ENCODE results near the gene ANTXR2.

The ANTXR2 gene

DNA sequence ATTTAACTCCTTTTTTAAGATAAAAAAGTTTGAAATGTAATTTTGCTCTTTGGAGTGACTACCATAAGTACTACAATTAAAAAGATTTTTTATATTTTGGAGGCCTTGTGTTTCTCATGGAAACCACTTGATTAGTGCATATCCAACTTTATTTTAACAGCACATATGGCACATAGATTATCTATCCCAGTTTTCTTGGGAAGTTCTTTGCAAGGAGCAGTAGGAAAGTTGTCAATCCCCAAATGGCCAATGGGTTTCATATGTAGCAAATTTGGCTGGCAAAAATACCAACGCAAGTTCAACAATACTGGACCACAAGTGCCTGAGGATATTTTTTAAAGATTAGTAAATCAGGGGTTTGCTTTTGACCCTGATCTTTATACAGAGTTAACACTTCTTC lies 15.4 kb upstream of the ANTXR2 start:
- H4K20me1 ChIP-seq (ENCODE audit: insufficient read depth): no peaks in the 10 kb centered on the region
- H2AFZ ChIP-seq (ENCODE audit: low read depth): no peak overlapping the region
- no peaks in the 10 kb centered on the region for H3K79me2 ChIP-seq (ENCODE audit: insufficient read depth, low read depth)
- no peak overlapping the region for H3K27ac ChIP-seq
- no peak overlapping the region for H3K4me3 ChIP-seq (IDR thresholded peaks at IDR 0.05; ENCODE audit: insufficient read depth, low read depth, low read length)
- H3K9ac ChIP-seq: no peak overlapping the region
- TF ChIP-seq, protein P1, sequence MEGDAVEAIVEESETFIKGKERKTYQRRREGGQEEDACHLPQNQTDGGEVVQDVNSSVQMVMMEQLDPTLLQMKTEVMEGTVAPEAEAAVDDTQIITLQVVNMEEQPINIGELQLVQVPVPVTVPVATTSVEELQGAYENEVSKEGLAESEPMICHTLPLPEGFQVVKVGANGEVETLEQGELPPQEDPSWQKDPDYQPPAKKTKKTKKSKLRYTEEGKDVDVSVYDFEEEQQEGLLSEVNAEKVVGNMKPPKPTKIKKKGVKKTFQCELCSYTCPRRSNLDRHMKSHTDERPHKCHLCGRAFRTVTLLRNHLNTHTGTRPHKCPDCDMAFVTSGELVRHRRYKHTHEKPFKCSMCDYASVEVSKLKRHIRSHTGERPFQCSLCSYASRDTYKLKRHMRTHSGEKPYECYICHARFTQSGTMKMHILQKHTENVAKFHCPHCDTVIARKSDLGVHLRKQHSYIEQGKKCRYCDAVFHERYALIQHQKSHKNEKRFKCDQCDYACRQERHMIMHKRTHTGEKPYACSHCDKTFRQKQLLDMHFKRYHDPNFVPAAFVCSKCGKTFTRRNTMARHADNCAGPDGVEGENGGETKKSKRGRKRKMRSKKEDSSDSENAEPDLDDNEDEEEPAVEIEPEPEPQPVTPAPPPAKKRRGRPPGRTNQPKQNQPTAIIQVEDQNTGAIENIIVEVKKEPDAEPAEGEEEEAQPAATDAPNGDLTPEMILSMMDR (conservative IDR thresholded peaks at IDR 0.05; ENCODE audit: low read depth, low read length): no peak
- H3K4me2 ChIP-seq: no peak overlapping the region
- H3K4me1 ChIP-seq (ENCODE audit: low read depth, poor library complexity, severe bottlenecking): no peaks in the 10 kb centered on the region
- H3K36me3 ChIP-seq (ENCODE audit: insufficient read depth): no peaks in the 10 kb centered on the region
- no peaks in the 10 kb centered on the region for H3K27me3 ChIP-seq (ENCODE audit: insufficient read depth, low read depth)

DNA sequence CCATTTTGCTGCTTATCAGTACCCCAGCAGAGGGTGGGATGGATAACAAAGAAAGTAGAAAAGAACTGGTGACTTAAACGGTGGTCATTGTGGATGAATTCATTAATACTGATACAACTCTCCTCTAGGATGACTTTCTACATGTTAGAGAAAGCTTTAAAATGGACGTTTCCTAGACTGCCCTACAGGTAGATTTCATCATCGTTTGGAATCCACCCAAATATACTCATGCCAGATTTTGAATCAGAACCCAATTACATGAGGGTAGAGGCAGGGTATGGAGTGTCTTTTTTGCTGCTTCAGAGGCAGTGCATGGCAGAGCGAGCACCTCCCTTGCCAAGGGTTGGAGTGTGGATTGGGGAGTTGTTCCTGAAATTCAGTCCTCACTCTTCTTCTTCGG lies 13.3 kb upstream of the ANTXR2 start:
- Histone ChIP-seq H4K20me1 (ENCODE audit: insufficient read depth) (no peaks in the 10 kb centered on the region), H3K4me3 (IDR thresholded peaks at IDR 0.05; ENCODE audit: insufficient read depth, low read depth, low read length) (no peak overlapping the region), H3K4me1 (ENCODE audit: low read depth, poor library complexity, severe bottlenecking) (no peaks in the 10 kb centered on the region), H3K27me3 (ENCODE audit: insufficient read depth, low read depth) (no peaks in the 10 kb centered on the region), H3K79me2 (ENCODE audit: insufficient read depth, low read depth) (no peaks in the 10 kb centered on the region), H2AFZ (ENCODE audit: low read depth) (no peak overlapping the region), H3K4me2 (no peak overlapping the region), H3K27ac (no peak overlapping the region), H3K36me3 (ENCODE audit: insufficient read depth) (no peaks in the 10 kb centered on the region), H3K9ac (no peak overlapping the region)
- TF ChIP-seq, protein P1 (conservative IDR thresholded peaks at IDR 0.05; ENCODE audit: low read depth, low read length): no peak

DNA sequence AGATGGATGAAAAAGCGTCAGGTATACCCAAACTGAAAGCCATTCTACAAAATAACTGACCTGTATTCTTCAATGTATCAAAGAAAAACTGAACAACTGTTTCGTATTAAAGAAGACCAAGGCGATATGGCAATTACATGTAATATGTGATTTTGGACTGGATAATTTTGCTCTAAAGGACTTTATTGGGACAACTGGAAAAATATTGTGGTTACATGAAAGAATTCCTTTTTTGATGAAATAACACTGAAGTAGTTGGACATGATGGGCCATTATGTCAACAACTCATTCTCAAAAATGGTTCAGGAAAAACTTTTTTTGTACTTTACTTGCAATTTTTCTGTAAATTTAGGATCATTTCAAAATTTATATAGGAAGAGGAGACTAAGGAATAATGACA lies 12.1 kb upstream of the ANTXR2 start:
- Histone ChIP-seq H3K27ac (no peak overlapping the region), H3K36me3 (ENCODE audit: insufficient read depth) (no peaks in the 10 kb centered on the region), H3K4me3 (IDR thresholded peaks at IDR 0.05; ENCODE audit: insufficient read depth, low read depth, low read length) (no peak overlapping the region), H2AFZ (ENCODE audit: low read depth) (no peak overlapping the region), H3K9ac (no peak overlapping the region), H3K79me2 (ENCODE audit: insufficient read depth, low read depth) (no peaks in the 10 kb centered on the region), H3K4me2 (no peak overlapping the region), H3K4me1 (ENCODE audit: low read depth, poor library complexity, severe bottlenecking) (no peaks in the 10 kb centered on the region), H4K20me1 (ENCODE audit: insufficient read depth) (no peaks in the 10 kb centered on the region), H3K27me3 (ENCODE audit: insufficient read depth, low read depth) (no peaks in the 10 kb centered on the region)
- TF ChIP-seq, protein P1 (conservative IDR thresholded peaks at IDR 0.05; ENCODE audit: low read depth, low read length): no peak

DNA sequence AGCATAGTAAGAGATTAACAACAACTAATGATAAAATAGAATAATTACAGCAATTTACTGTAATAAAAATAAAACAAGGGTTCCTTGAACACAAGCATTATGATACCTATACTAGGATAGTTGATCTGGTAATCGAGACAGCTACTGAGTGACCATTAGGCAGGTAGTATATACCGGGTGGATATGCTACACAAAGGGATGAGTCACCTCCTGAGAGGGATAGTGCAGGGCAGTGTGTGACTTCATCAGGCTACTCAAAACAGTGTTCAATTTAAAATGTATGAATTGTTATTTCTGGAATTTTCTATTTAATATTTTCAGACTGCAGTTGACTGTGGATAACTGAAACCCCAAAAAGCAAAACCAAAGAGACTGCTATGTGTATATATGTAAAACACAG lies 9.7 kb upstream of the ANTXR2 start:
- TF ChIP-seq, protein P1 (conservative IDR thresholded peaks at IDR 0.05; ENCODE audit: low read depth, low read length): no peak

More for the DNA sequence above, 9.7 kb upstream of the ANTXR2 start:
- H2AFZ ChIP-seq (ENCODE audit: low read depth): no peak overlapping the region
- no peaks in the 10 kb centered on the region for H3K36me3 ChIP-seq (ENCODE audit: insufficient read depth)
- no peaks in the 10 kb centered on the region for H4K20me1 ChIP-seq (ENCODE audit: insufficient read depth)
- H3K4me3 ChIP-seq (IDR thresholded peaks at IDR 0.05; ENCODE audit: insufficient read depth, low read depth, low read length): no peak overlapping the region
- no peak overlapping the region for H3K27ac ChIP-seq
- no peaks in the 10 kb centered on the region for H3K27me3 ChIP-seq (ENCODE audit: insufficient read depth, low read depth)
- H3K4me2 ChIP-seq: no peak overlapping the region
- H3K4me1 ChIP-seq (ENCODE audit: low read depth, poor library complexity, severe bottlenecking): no peaks in the 10 kb centered on the region
- H3K9ac ChIP-seq: no peak overlapping the region
- no peaks in the 10 kb centered on the region for H3K79me2 ChIP-seq (ENCODE audit: insufficient read depth, low read depth)

All from KMS-11 (cell line).